Measurements from ENCODE around the gene AGK.

DNA sequence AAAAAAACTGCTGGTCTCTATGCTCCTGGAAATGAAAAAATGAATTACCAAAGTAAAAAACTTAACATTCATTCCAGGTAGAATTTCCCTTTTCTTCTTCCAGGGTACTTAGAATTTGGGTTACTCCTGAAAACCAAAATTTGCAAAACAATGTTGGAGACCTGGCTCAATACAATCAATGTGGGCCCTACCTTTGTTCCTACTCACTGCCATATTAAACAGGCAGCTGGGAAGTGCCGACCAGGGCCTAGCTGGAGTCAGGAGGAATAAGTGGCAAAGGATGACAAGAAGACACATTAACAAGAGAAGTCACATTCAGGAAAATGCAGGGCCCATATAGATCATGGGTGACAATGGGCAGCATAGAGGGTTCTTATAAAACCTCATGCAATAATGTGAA is 6.4 kb upstream of the AGK start:
- TF ChIP-seq, protein P1, sequence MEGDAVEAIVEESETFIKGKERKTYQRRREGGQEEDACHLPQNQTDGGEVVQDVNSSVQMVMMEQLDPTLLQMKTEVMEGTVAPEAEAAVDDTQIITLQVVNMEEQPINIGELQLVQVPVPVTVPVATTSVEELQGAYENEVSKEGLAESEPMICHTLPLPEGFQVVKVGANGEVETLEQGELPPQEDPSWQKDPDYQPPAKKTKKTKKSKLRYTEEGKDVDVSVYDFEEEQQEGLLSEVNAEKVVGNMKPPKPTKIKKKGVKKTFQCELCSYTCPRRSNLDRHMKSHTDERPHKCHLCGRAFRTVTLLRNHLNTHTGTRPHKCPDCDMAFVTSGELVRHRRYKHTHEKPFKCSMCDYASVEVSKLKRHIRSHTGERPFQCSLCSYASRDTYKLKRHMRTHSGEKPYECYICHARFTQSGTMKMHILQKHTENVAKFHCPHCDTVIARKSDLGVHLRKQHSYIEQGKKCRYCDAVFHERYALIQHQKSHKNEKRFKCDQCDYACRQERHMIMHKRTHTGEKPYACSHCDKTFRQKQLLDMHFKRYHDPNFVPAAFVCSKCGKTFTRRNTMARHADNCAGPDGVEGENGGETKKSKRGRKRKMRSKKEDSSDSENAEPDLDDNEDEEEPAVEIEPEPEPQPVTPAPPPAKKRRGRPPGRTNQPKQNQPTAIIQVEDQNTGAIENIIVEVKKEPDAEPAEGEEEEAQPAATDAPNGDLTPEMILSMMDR (IDR thresholded peaks at IDR 0.05; ENCODE audit: low read depth, low read length, missing input control), result no peak
- TF ChIP-seq, protein P2, sequence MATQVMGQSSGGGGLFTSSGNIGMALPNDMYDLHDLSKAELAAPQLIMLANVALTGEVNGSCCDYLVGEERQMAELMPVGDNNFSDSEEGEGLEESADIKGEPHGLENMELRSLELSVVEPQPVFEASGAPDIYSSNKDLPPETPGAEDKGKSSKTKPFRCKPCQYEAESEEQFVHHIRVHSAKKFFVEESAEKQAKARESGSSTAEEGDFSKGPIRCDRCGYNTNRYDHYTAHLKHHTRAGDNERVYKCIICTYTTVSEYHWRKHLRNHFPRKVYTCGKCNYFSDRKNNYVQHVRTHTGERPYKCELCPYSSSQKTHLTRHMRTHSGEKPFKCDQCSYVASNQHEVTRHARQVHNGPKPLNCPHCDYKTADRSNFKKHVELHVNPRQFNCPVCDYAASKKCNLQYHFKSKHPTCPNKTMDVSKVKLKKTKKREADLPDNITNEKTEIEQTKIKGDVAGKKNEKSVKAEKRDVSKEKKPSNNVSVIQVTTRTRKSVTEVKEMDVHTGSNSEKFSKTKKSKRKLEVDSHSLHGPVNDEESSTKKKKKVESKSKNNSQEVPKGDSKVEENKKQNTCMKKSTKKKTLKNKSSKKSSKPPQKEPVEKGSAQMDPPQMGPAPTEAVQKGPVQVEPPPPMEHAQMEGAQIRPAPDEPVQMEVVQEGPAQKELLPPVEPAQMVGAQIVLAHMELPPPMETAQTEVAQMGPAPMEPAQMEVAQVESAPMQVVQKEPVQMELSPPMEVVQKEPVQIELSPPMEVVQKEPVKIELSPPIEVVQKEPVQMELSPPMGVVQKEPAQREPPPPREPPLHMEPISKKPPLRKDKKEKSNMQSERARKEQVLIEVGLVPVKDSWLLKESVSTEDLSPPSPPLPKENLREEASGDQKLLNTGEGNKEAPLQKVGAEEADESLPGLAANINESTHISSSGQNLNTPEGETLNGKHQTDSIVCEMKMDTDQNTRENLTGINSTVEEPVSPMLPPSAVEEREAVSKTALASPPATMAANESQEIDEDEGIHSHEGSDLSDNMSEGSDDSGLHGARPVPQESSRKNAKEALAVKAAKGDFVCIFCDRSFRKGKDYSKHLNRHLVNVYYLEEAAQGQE (IDR thresholded peaks at IDR 0.05), result no peak
- TF ChIP-seq HNF4A (conservative IDR thresholded peaks at IDR 0.05), result no peak
- no peak for TF ChIP-seq JUND (IDR thresholded peaks at IDR 0.05)
- no peak for TF ChIP-seq RXRA (IDR thresholded peaks at IDR 0.05)
- TF ChIP-seq, protein P3, sequence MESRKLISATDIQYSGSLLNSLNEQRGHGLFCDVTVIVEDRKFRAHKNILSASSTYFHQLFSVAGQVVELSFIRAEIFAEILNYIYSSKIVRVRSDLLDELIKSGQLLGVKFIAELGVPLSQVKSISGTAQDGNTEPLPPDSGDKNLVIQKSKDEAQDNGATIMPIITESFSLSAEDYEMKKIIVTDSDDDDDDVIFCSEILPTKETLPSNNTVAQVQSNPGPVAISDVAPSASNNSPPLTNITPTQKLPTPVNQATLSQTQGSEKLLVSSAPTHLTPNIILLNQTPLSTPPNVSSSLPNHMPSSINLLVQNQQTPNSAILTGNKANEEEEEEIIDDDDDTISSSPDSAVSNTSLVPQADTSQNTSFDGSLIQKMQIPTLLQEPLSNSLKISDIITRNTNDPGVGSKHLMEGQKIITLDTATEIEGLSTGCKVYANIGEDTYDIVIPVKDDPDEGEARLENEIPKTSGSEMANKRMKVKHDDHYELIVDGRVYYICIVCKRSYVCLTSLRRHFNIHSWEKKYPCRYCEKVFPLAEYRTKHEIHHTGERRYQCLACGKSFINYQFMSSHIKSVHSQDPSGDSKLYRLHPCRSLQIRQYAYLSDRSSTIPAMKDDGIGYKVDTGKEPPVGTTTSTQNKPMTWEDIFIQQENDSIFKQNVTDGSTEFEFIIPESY (IDR thresholded peaks at IDR 0.05), result no peak
- no peak for TF ChIP-seq HNF4G (IDR thresholded peaks at IDR 0.05)
- TF ChIP-seq RAD21 (IDR thresholded peaks at IDR 0.05), result no peak
